CD4-positive, CD25-positive, alpha-beta regulatory T cell (primary cell): Measurements from ENCODE around the gene PER1. TPM values are rescaled to one million over a fixed set of nuclear protein-coding genes. Genes with fewer than 3 reads are reported as not detected.
"Not testable (repeated sequence)": the region's sequence is repeated elsewhere in the genome, so short reads cannot be mapped to it uniquely, and the experiment has no call there.

Source experiments
- ATAC-seq, 2 donors: fragments of 150-1000 bp; cut with Tn5 transposase; one replicate each; pipeline ENCODE4 v1.10.0; 2021; ENCODE audit warnings: low read depth in 2 of 2, moderate number of reproducible peaks in 2 of 2, moderate library complexity in 1 of 2
- DNase-seq, 3 donors: peaks; one replicate each; pipeline versions ENCODE4 v3.0.0 to v3.0.0-alpha.2; 2012 to 2022; ENCODE audit warnings: mixed read lengths in 1 of 3
- H3K27ac ChIP-seq: one replicate; pipeline ENCODE4 v1.7.0; 2013; ENCODE audit warnings: mild to moderate bottlenecking, low read length; ENCODE audit not compliant: insufficient read depth, poor library complexity, severe bottlenecking
- H3K27me3 ChIP-seq: one replicate; pipeline ENCODE4 v1.7.0; 2013; ENCODE audit warnings: low read length; ENCODE audit not compliant: control insufficient read depth, insufficient read depth
- H3K36me3 ChIP-seq: one replicate; pipeline ENCODE4 v1.7.0; 2013; ENCODE audit warnings: mild to moderate bottlenecking, low read length, moderate library complexity; ENCODE audit not compliant: control insufficient read depth, insufficient read depth
- H3K4me1 ChIP-seq: 2 replicates; pipeline ENCODE4 v1.7.0; 2013; ENCODE audit warnings: mild to moderate bottlenecking, low read length; ENCODE audit not compliant: insufficient read depth, control insufficient read depth, poor library complexity, severe bottlenecking
- H3K4me3 ChIP-seq: one replicate; pipeline ENCODE4 v1.7.0; 2013; ENCODE audit warnings: low read depth, mild to moderate bottlenecking, low read length, moderate library complexity
- H3K9me3 ChIP-seq, 2 experiments: 1 replicate in 1 of 2; 2 replicates in 1 of 2; pipeline ENCODE4 v1.7.0; 2013; ENCODE audit warnings: low read length in 2 of 2, mild to moderate bottlenecking in 1 of 2, moderate library complexity in 1 of 2; ENCODE audit not compliant: control insufficient read depth in 2 of 2
- H3K27ac Mint-ChIP-seq, 3 donors: one replicate each; pipeline ENCODE4 v1.8.0; 2020 to 2022; ENCODE audit warnings: mild to moderate bottlenecking in 3 of 3, mixed read lengths in 3 of 3, moderate library complexity in 2 of 3
- H3K27me3 Mint-ChIP-seq: one replicate; pipeline ENCODE4 v1.8.0; 2022; ENCODE audit warnings: mild to moderate bottlenecking, mixed read lengths
- H3K36me3 Mint-ChIP-seq: one replicate; pipeline ENCODE4 v1.8.0; 2020; ENCODE audit warnings: mixed read lengths
- H3K4me1 Mint-ChIP-seq, 4 donors: one replicate each; pipeline ENCODE4 v1.8.0; 2020 to 2022; ENCODE audit warnings: mixed read lengths in 4 of 4, mild to moderate bottlenecking in 1 of 4
- H3K4me3 Mint-ChIP-seq, 4 donors: one replicate each; pipeline ENCODE4 v1.8.0; 2020 to 2022; ENCODE audit warnings: mild to moderate bottlenecking in 4 of 4, mixed read lengths in 4 of 4, moderate library complexity in 3 of 4
- H3K9me3 Mint-ChIP-seq, 7 donors: one replicate each; pipeline ENCODE4 v1.8.0; 2020 to 2022; ENCODE audit warnings: mixed read lengths in 7 of 7, mild to moderate bottlenecking in 3 of 7, moderate library complexity in 2 of 7
- polyA plus RNA-seq, 4 donors: library from polyadenylated mRNA; unstranded; fragments of 300-500 nt; fragmentation: Illumina TruSeq; gene quantifications; one replicate each; pipeline ENCODE4 v1.2.3, GENCODE V29; 2021
- total RNA-seq: library from RNA; stranded (reverse); gene quantifications from one replicate; pipeline ENCODE4 v1.2.3, GENCODE V29; 2022

PER1 gene
- total and polyA plus RNA-seq, 5 donors from 2014 or later: 4.8 to 1,740 (median 6.9) TPM

DNA sequence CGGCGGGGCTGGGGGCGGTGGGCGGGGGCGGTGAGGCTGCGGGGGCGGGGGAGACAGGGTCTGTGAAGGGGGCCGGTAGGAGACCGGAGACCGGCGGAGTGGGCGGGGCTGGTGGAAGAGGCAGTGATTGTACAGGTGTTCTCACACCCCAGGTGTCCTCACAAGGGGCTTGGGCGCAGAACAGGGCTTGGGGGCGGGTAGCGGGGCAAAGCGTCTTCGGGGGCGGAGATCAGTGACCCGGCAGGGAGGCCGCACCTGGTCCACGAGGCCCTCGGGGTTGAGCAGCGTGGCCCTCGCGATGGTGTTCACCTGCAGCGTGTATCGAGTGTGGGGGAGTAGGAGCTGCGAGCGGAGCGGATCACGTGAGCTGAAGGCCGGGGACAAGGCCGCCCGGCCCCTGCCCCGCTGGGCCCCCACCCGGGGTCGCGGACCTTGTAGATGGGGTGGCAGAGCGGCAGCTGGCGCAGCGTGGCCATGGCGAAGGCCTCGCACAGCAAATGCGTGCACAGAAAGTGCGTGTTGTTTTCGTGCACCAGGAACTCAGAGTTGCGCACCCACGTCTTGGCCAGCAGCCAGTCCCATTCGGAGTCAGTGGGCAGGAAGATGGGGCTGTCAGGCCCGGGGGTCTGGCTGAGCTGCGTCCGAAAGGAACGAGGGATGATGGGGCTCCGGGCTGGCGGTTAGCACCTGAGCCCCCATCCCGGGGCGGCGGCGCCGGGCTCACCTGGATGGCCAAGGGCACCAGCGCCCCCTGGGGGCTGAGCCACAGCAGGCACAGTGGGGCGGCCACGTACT lies 42.3 kb downstream of the PER1 start:
- Histone ChIP-seq H3K4me3 (peak overlapping the region; percentile 35), H3K27ac (no peak overlapping the region), H3K9me3 (no peaks in the 10 kb centered on the region), H3K4me1 (peaks cover 10% of the 10 kb centered on the region), H3K27me3 (peaks cover 9% of the 10 kb centered on the region), H3K36me3 (no peaks in the 10 kb centered on the region)
- H3K9me3 Mint-ChIP-seq: peaks cover 0 to 3% (median 0%) of the 10 kb centered on the region in 7 donors
- ATAC-seq: peak; percentile 91 to 93
- peaks cover 0 to 6% (median 3%) of the 10 kb centered on the region in 4 donors for H3K4me1 Mint-ChIP-seq
- H3K4me3 Mint-ChIP-seq: peak overlapping the region in 2 of 4 donors; percentile 70 to 81
- H3K27ac Mint-ChIP-seq: no peak overlapping the region
- peak; percentile 74 to 83 (median 77) for DNase-seq
- peaks cover 43% of the 10 kb centered on the region for H3K27me3 Mint-ChIP-seq
- peaks cover 4% of the 10 kb centered on the region for H3K36me3 Mint-ChIP-seq

DNA sequence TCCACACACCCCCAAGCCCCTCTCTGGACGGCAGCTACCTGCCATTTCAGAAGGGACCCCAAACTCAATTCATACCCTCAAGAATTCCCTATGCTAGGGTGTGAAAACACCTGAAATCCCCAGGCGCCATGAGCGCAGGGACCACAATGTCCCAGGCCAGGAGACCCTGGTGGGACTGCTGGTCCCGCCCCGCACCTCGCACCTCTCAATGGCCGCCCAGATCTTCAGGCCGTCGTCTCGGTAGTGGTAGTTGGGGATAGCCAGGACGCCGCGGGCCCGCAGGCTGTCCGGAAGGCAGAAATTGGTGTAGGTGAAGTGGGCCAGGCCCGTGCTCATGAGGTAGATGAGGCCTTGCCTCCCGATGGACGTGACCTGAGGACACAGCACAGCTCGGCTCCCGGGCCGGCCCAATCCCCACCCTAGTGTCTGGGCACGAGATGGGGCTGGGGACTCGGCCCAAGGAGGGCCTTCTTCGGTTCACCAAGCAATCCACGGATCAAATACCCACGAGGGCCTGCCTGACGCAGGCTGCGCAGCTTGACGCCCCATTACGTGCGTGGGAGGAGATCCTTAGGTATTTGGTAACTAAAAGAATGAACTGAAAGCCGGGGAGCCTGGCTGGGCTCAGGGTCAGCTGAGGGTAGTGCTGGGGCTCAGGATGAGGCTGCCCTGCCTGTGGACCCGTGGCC lies 43.1 kb downstream of the PER1 start:
- Mint-ChIP-seq H3K9me3 (peaks cover 0 to 3% (median 0%) of the 10 kb centered on the region in 7 donors), H3K4me3 (peak overlapping the region in 3 of 4 donors; percentile 15 to 38 (median 28))
- no peak for ATAC-seq

GRCh38 chr17:8106980-8107379 lies 45.2 kb downstream of the PER1 start:
- H3K4me3 Mint-ChIP-seq: peak overlapping the region in 1 of 4 donors; percentile 1

More for the DNA sequence above, 43.1 kb downstream of the PER1 start:
- Histone ChIP-seq H3K4me1 (peaks cover 10% of the 10 kb centered on the region), H3K9me3 (no peaks in the 10 kb centered on the region), H3K4me3 (no peak overlapping the region), H3K36me3 (no peaks in the 10 kb centered on the region), H3K27me3 (peaks cover 7% of the 10 kb centered on the region), H3K27ac (no peak overlapping the region)
- H3K4me1 Mint-ChIP-seq: peaks cover 0 to 6% (median 3%) of the 10 kb centered on the region in 4 donors
- H3K36me3 Mint-ChIP-seq: peaks cover 4% of the 10 kb centered on the region
- no peak for DNase-seq
- no peak overlapping the region for H3K27ac Mint-ChIP-seq
- peaks cover 36% of the 10 kb centered on the region for H3K27me3 Mint-ChIP-seq

DNA sequence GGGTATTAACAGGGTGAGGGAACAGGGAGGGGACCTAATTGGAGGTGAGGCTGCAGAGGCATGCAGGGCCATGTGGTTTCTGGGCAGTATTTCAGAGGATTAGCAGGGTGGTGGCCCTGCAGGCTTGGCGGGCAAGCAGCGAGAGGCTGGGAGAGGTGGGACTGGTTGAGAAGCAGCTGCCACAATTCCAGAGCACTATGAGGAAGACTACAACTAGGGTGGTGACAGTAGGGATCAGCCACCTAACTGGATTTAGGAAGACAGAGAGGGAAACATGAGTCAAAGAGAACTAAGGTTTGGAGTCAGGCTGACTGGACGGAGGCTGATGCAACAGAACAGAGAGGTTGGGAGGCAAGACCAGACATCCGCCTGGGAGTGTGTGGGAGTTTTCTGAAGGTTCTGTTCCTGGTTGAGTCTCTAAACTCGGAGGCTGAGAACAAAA lies 46.2 kb downstream of the PER1 start:
- peak overlapping the region in 1 of 4 donors; percentile 22 for H3K4me3 Mint-ChIP-seq
- peaks cover 0 to 6% (median under 1%) of the 10 kb centered on the region in 4 donors for H3K4me1 Mint-ChIP-seq
- peaks cover 10% of the 10 kb centered on the region for H3K4me1 ChIP-seq
- no peak overlapping the region for H3K27ac ChIP-seq
- no peak for DNase-seq
- no peaks in the 10 kb centered on the region for H3K36me3 Mint-ChIP-seq
- ATAC-seq: no peak
- peak overlapping the region in 2 of 3 donors; percentile 68 to 82 for H3K27ac Mint-ChIP-seq
- no peaks in the 10 kb centered on the region for H3K9me3 ChIP-seq
- peaks cover 16% of the 10 kb centered on the region for H3K27me3 Mint-ChIP-seq
- H3K9me3 Mint-ChIP-seq: peaks cover 0 to 3% (median 0%) of the 10 kb centered on the region in 7 donors
- H3K4me3 ChIP-seq: no peak overlapping the region
- H3K36me3 ChIP-seq: no peaks in the 10 kb centered on the region
- H3K27me3 ChIP-seq: no peaks in the 10 kb centered on the region

More at GRCh38 chr17:8106980-8107379, 45.2 kb downstream of the PER1 start:
- H3K9me3 ChIP-seq, ATAC-seq, DNase-seq, H3K4me3 ChIP-seq, H3K9me3 Mint-ChIP-seq, H3K36me3 Mint-ChIP-seq, H3K27ac ChIP-seq, H3K27me3 ChIP-seq, H3K4me1 Mint-ChIP-seq, H3K36me3 ChIP-seq: not testable (repeated sequence)
- peaks cover 20% of the 10 kb centered on the region for H3K27me3 Mint-ChIP-seq
- H3K27ac Mint-ChIP-seq: peak overlapping the region in 1 of 3 donors; percentile 10
- peaks cover 10% of the 10 kb centered on the region for H3K4me1 ChIP-seq

GRCh38 chr17:8104911-8105310 lies 47.3 kb downstream of the PER1 start:
- H3K9me3 ChIP-seq: no peaks in the 10 kb centered on the region
- H3K9me3 Mint-ChIP-seq: peaks cover 0 to 3% (median 0%) of the 10 kb centered on the region in 7 donors
- H3K27ac Mint-ChIP-seq: no peak overlapping the region

DNA sequence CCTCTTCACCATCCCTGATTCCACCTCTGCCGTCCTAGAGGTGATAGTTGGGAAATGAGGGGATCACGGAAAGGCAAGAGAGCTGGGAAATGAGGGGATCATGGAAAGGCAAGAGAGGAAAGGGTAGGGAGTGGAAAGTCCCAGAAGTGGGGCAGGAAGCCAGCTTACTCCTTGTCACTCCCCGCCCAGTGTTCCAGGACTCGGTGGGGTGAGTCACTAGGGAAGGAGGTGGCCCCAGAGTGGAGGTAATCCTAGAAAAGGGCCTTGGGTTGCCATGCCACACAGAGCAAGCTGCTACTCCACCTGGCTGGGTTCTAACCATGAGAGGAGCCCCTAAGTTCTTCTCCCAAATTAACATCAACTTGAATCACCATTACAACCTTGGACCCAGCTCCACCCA lies 48.7 kb downstream of the PER1 start:
- no peaks in the 10 kb centered on the region for H3K27me3 ChIP-seq
- no peaks in the 10 kb centered on the region for H3K36me3 Mint-ChIP-seq
- no peaks in the 10 kb centered on the region for H3K4me1 ChIP-seq
- H3K4me3 ChIP-seq: no peak overlapping the region
- ATAC-seq (no peak), DNase-seq (no peak)
- H3K9me3 ChIP-seq: no peaks in the 10 kb centered on the region
- H3K27me3 Mint-ChIP-seq: peaks cover 15% of the 10 kb centered on the region
- no peaks in the 10 kb centered on the region for H3K4me1 Mint-ChIP-seq
- peak overlapping the region in 1 of 3 donors; percentile 32 for H3K27ac Mint-ChIP-seq
- H3K4me3 Mint-ChIP-seq: no peak overlapping the region
- H3K27ac ChIP-seq: no peak overlapping the region
- no peaks in the 10 kb centered on the region for H3K36me3 ChIP-seq
- H3K9me3 Mint-ChIP-seq: peaks cover 0 to 3% (median 0%) of the 10 kb centered on the region in 7 donors

More at GRCh38 chr17:8104911-8105310, 47.3 kb downstream of the PER1 start:
- no peaks in the 10 kb centered on the region for H3K4me1 Mint-ChIP-seq
- Histone ChIP-seq H3K4me3 (no peak overlapping the region), H3K27me3 (no peaks in the 10 kb centered on the region), H3K4me1 (peaks cover 4% of the 10 kb centered on the region), H3K36me3 (no peaks in the 10 kb centered on the region), H3K27ac (no peak overlapping the region)
- DNase-seq (no peak), ATAC-seq (no peak)
- H3K4me3 Mint-ChIP-seq: no peak overlapping the region
- H3K36me3 Mint-ChIP-seq: no peaks in the 10 kb centered on the region
- peaks cover 15% of the 10 kb centered on the region for H3K27me3 Mint-ChIP-seq

DNA sequence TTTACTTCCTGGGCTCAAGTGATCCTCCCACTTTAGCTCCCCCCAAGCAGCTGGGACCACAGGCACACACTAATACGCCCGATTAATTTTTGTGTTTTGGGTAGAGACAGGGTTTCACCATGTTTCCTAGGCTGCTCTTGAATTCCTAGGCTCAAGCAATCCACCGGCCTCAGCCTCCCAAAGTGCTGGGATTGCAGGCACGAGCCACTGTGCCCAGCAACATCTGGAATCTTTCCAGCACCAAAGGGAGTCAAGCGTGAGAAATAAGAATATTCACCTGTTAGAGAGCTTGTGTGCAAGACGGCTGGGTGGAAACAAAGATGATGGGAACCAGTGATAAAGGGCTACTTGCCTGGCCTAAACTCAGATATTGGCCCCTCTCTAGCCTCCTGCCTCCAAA lies 50.5 kb downstream of the PER1 start:
- peaks cover 0 to 1% (median 0%) of the 10 kb centered on the region in 7 donors for H3K9me3 Mint-ChIP-seq
- H3K4me1 Mint-ChIP-seq: no peaks in the 10 kb centered on the region
- no peak overlapping the region for H3K27ac Mint-ChIP-seq
- DNase-seq: no peak
- no peak for ATAC-seq
- Histone ChIP-seq H3K9me3 (no peaks in the 10 kb centered on the region), H3K27me3 (no peaks in the 10 kb centered on the region), H3K36me3 (no peaks in the 10 kb centered on the region), H3K4me3 (no peak overlapping the region), H3K4me1 (no peaks in the 10 kb centered on the region), H3K27ac (no peak overlapping the region)
- no peaks in the 10 kb centered on the region for H3K36me3 Mint-ChIP-seq
- H3K4me3 Mint-ChIP-seq: no peak overlapping the region
- H3K27me3 Mint-ChIP-seq: peaks cover 7% of the 10 kb centered on the region
